Nasal cavity respiratory epithelium epithelial cell of viscerocranial mucosa (primary cell): ENCODE data around the gene ABHD13. TPM values are rescaled to one million over a fixed set of nuclear protein-coding genes. Genes with fewer than 3 reads are reported as not detected.

Source experiments
- total RNA-seq: library from RNA; depleted of rRNA; stranded (reverse); fragments of >200 nt; gene quantifications from 2 replicates; pipeline ENCODE4 v1.2.3, GENCODE V29; 2014

Gene ABHD13
- 8.2 and 11.7 TPM in 2 replicates for total RNA-seq

GRCh38 chr13:108218044-108218974 is at the start of gene ABHD13:
ABHD13 (plus strand) TSS chr13:108218392; CDS start chr13:108229219, 10,827 bp downstream.

GRCh38 chr13:108215436-108215835 is 2.8 kb upstream of the ABHD13 start, which contains the start of gene LIG4:
LIG4 (minus strand) TSS chr13:108215536; CDS start chr13:108211268, 4,268 bp downstream.

GRCh38 chr13:108269601-108270328 is 51.6 kb downstream of the ABHD13 start, which contains the start of gene TNFSF13B:
TNFSF13B (plus strand) TSS chr13:108269718; CDS start chr13:108269896, 178 bp downstream.

Other genes with a start within 250 kb of the ABHD13 start
- gene LIG4, start 2.9 kb upstream of the ABHD13 start, total RNA-seq = 22.5 and 22.6 TPM in 2 replicates
- gene TNFSF13B, start 51.3 kb downstream of the ABHD13 start, total RNA-seq = 0.34 and 2.6 TPM in 2 replicates